Natural killer cell treated with Interleukin-12 subunit alpha and Interleukin-12 subunit beta and Interleukin-15 and Interleukin-18, amount 100 ng/mL, for 72 hours (primary cell): ENCODE data around the gene KCNJ10. TPM values are rescaled to one million over a fixed set of nuclear protein-coding genes. Genes with fewer than 3 reads are reported as not detected.

Experiments
- ATAC-seq, 2 donors: fragments of 150-1000 bp; cut with Tn5 transposase in 1 of 2; sonication (Bioruptor Pico), chemical (Tn5 transposase) in 1 of 2; 2 replicates each; pipeline ENCODE4 v1.10.0; 2021
- DNase-seq: peaks from one replicate; pipeline ENCODE4 v3.0.0; 2022; ENCODE audit warnings: low spot score
- H3K27ac Mint-ChIP-seq, 2 donors: 1 replicate in 1 of 2; 2 replicates in 1 of 2; pipeline ENCODE4 v1.8.0; 2022; ENCODE audit warnings: mixed read lengths in 2 of 2, mild to moderate bottlenecking in 1 of 2, moderate library complexity in 1 of 2
- H3K27me3 Mint-ChIP-seq, 2 donors: 1 replicate in 1 of 2; 2 replicates in 1 of 2; pipeline ENCODE4 v1.8.0; 2022; ENCODE audit warnings: mixed read lengths in 2 of 2
- H3K36me3 Mint-ChIP-seq: one replicate; pipeline ENCODE4 v1.8.0; 2022; ENCODE audit warnings: mixed read lengths
- H3K4me1 Mint-ChIP-seq, 2 donors: 1 replicate in 1 of 2; 2 replicates in 1 of 2; pipeline ENCODE4 v1.8.0; 2022; ENCODE audit warnings: low read depth in 2 of 2, mixed read lengths in 2 of 2, mild to moderate bottlenecking in 1 of 2
- H3K4me3 Mint-ChIP-seq: one replicate; pipeline ENCODE4 v1.8.0; 2022; ENCODE audit warnings: mixed read lengths
- H3K9me3 Mint-ChIP-seq: 2 replicates; pipeline ENCODE4 v1.8.0; 2022; ENCODE audit warnings: mixed read lengths
- total RNA-seq, 2 donors: library from RNA; stranded (reverse); gene quantifications; one replicate each; pipeline ENCODE4 v1.2.3, GENCODE V29; 2022

Gene KCNJ10
- total RNA-seq, 2 donors from 2014 or later: 0.50 TPM; not detected in 1

DNA sequence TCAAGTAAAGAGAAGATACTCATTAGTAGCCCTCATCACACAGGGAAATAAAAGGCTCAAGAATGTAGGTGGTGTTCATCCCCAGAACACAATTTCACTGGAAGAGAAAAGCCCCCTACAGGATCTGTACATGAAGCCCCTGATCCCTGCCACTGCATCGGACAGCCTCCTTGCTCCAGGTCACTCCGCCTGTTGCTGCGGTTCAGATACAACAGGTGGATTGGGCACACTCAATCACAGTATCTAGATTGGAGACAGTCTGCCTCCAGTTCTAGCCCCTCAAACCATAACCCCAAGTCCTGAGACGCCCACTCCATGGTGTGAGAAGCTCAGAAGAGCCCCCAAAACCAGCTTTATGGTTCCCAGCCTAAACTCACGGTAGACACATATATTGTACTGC, 117.0 kb downstream of the KCNJ10 start:
- H3K36me3 Mint-ChIP-seq: no peaks in the 10 kb centered on the region
- H3K4me1 Mint-ChIP-seq: no peaks in the 10 kb centered on the region
- H3K27me3 Mint-ChIP-seq: peaks cover 35 to 43% of the 10 kb centered on the region in 2 donors
- no peak overlapping the region for H3K27ac Mint-ChIP-seq
- DNase-seq: no peak
- H3K9me3 Mint-ChIP-seq: no peaks in the 10 kb centered on the region
- H3K4me3 Mint-ChIP-seq: no peak overlapping the region
- no peak for ATAC-seq

DNA sequence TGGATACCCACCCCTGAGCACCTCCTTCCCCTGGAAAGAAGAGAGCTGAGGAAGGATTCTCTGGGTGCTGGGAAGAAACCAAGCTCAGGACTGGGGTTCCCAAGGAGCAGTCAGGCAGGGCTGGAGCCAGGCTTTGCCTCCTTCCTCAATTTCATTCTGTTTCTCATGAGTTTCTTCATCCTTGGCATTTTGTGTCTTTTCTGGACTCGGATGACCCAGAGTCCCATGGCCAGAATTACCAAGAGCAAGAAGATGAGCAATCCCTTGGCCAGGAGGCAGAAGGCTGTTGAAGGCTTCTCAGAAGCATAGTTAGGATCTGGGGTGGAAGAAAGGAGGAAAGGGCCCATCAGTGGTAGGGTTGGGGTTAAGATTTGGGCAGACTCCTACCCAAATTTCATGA, 118.4 kb downstream of the KCNJ10 start:
- no peak for DNase-seq
- H3K27me3 Mint-ChIP-seq: peaks cover 38 to 45% of the 10 kb centered on the region in 2 donors
- H3K4me1 Mint-ChIP-seq: no peaks in the 10 kb centered on the region
- H3K27ac Mint-ChIP-seq: no peak overlapping the region
- H3K36me3 Mint-ChIP-seq: no peaks in the 10 kb centered on the region
- no peaks in the 10 kb centered on the region for H3K9me3 Mint-ChIP-seq
- ATAC-seq: no peak
- no peak overlapping the region for H3K4me3 Mint-ChIP-seq

DNA sequence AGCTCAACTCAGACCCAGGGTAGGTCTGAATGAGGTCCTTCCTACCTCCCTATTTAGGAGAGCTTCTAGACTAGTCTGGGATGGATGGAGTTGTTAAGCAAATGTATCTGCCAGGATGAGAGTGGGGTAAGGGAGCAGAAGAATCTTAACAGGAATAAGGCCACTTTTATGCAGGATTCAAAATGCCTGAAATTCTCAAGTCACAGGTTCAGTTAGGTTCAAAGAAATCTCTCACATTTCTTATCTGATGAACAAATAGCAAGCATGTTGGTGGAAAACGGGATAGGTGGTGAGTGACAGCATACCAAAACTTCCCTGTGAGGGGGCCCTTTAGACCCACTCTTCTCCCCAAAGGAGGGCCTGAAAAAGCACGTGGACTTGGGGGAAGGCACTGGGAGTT, 118.9 kb downstream of the KCNJ10 start:
- no peaks in the 10 kb centered on the region for H3K36me3 Mint-ChIP-seq
- DNase-seq (no peak), ATAC-seq (no peak)
- no peaks in the 10 kb centered on the region for H3K4me1 Mint-ChIP-seq
- H3K27me3 Mint-ChIP-seq: peaks cover 38 to 40% of the 10 kb centered on the region in 2 donors
- no peaks in the 10 kb centered on the region for H3K9me3 Mint-ChIP-seq
- H3K27ac Mint-ChIP-seq: no peak overlapping the region
- H3K4me3 Mint-ChIP-seq: no peak overlapping the region

DNA sequence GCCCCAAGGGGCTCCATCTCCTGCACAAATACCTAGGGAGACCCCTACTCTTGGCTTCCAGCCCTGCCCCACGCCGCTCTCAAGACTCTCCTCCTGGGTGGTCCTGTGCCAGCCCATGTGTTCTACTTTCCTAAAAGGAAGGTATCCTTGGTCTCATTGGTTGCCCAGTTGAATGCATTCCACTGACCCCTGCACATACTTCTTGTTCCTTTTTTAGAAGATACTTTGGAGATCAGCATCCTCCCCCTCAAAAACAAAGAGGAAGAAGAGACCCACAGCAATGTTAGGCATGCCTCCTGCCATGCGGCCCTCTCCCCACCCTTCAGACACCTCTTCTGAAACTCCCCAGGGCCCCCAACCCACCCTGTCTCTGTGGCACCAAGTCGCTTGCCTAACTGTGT, 120.0 kb downstream of the KCNJ10 start:
- Mint-ChIP-seq H3K27me3 (peaks cover 37 to 41% of the 10 kb centered on the region in 2 donors), H3K4me3 (no peak overlapping the region)
- no peak for ATAC-seq

DNA sequence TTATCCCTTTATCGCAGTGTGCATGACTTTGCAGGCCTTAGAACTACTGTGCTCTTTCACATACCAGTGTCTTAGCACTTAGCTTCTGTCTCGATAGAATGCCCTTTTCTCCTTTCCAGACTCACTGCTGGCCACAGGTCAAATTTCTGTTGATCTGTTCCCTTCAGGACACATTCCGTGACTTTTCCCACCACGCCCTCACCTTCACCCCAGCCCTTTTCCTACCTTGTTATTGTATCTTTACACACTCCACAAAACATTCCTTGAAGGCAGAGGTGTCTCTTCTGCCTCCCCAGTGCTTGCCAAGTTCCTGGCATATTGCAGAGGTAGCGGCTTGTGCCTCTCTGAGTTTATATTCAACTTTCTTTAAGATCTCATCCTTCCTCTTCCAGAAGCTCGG, 120.8 kb downstream of the KCNJ10 start:
- Mint-ChIP-seq H3K9me3 (no peaks in the 10 kb centered on the region), H3K36me3 (no peaks in the 10 kb centered on the region), H3K4me1 (peaks cover 10 to 11% of the 10 kb centered on the region in 2 donors), H3K27me3 (peaks cover 40 to 42% of the 10 kb centered on the region in 2 donors), H3K27ac (no peak overlapping the region), H3K4me3 (no peak overlapping the region)
- ATAC-seq (no peak), DNase-seq (no peak)

More for the DNA sequence above, 120.0 kb downstream of the KCNJ10 start:
- DNase-seq: no peak
- Mint-ChIP-seq H3K9me3 (no peaks in the 10 kb centered on the region), H3K4me1 (peaks cover 6% of the 10 kb centered on the region in 2 donors), H3K36me3 (no peaks in the 10 kb centered on the region), H3K27ac (no peak overlapping the region)

Other genes with a start within 250 kb of the KCNJ10 start
- gene SLAMF8, start 243.3 kb downstream of the KCNJ10 start, total RNA-seq: 1 to 10 TPM in 1 of 2 donors, under 1 TPM in 1; 0.29 to 2.1 TPM
- not detected for gene VSIG8, start 207.5 kb downstream of the KCNJ10 start, total RNA-seq
- 1 to 10 TPM in 1 of 2 donors, under 1 TPM in 1; 0.38 to 3.0 TPM for gene CFAP45, start 170.0 kb downstream of the KCNJ10 start, total RNA-seq
- gene TAGLN2, start 144.7 kb downstream of the KCNJ10 start, total RNA-seq: 100 to 1,000 TPM; 239 to 375 TPM
- gene IGSF9, start 124.5 kb downstream of the KCNJ10 start, total RNA-seq: not detected
- gene SLAMF9, start 115.9 kb downstream of the KCNJ10 start, total RNA-seq: not detected
- 1 to 10 TPM; 4.9 to 5.6 TPM for gene PIGM, start 38.2 kb downstream of the KCNJ10 start, total RNA-seq
- gene KCNJ9, start 11.4 kb upstream of the KCNJ10 start, total RNA-seq: not detected
- 10 to 100 TPM; 20.6 to 25.8 TPM for gene IGSF8, start 28.5 kb upstream of the KCNJ10 start, total RNA-seq
- not detected for gene ATP1A2, start 45.6 kb upstream of the KCNJ10 start, total RNA-seq
- gene ATP1A4, start 81.4 kb upstream of the KCNJ10 start, total RNA-seq: not detected
- gene CASQ1, start 120.4 kb upstream of the KCNJ10 start, total RNA-seq: not detected
- 10 to 100 TPM; 55.7 to 63.3 TPM for gene PEA15, start 135.2 kb upstream of the KCNJ10 start, total RNA-seq
- 100 to 1,000 TPM in 1 of 2 donors, 10 to 100 TPM in 1; 86.3 to 115 TPM for gene DCAF8, start 192.4 kb upstream of the KCNJ10 start, total RNA-seq
- 10 to 100 TPM; 38.7 to 69.8 TPM for gene PEX19, start 215.0 kb upstream of the KCNJ10 start, total RNA-seq